Lower lobe of right lung (tissue), 2 donors: ENCODE results near the gene KRTAP22-2. TPM values are rescaled to one million over a fixed set of nuclear protein-coding genes. Genes with fewer than 3 reads are reported as not detected.

Experiments
- ATAC-seq, 2 donors: fragments of 200-7000 bp; cut with Tn5 transposase; one replicate each; pipeline ENCODE4 v1.9.1; 2020 to 2022; ENCODE audit warnings: mild to moderate bottlenecking in 2 of 2, moderate library complexity in 2 of 2
- DNase-seq: peaks from one replicate; pipeline ENCODE4 v3.0.0-alpha.2; 2020
- H3K27ac ChIP-seq: fragments of 200-600 bp; one replicate; pipeline ENCODE4 v1.8.0; 2022
- H3K27me3 ChIP-seq: fragments of 200-600 bp; one replicate; pipeline ENCODE4 v1.8.0; 2022; ENCODE audit warnings: low read depth
- H3K36me3 ChIP-seq: fragments of 200-600 bp; one replicate; pipeline ENCODE4 v1.8.0; 2022; ENCODE audit warnings: mild to moderate bottlenecking
- H3K4me1 ChIP-seq: fragments of 200-600 bp; one replicate; pipeline ENCODE4 v1.8.0; 2022
- H3K4me3 ChIP-seq: fragments of 200-600 bp; one replicate; pipeline ENCODE4 v1.8.0; 2022; ENCODE audit warnings: mild to moderate bottlenecking
- H3K9me3 ChIP-seq: fragments of 200-600 bp; one replicate; pipeline ENCODE4 v1.8.0; 2022
- intact Hi-C: fragments of 100-400 bp; cut with DNase I; formaldehyde crosslinking; loops from one replicate; pipeline ENCODE4 v1.11.0; 2022
- total RNA-seq: library from RNA; stranded (reverse); fragmentation: NEBNext Ultra II Directional; extraction: Animal tissue kit (Norgen Biotek cat#: 25700); gene quantifications from one replicate; pipeline ENCODE4 v1.2.1, GENCODE V29; 2021
- TF ChIP-seq, protein P1 (sequence below): fragments of 200-600 bp; IDR thresholded peaks from one replicate; pipeline ENCODE4 v1.8.0; 2022; ENCODE audit warnings: antibody characterized with exemption, mild to moderate bottlenecking
- donor health status: DM: no; HTN: yes; CAD: no; lungs with severe emphysema.

Gene KRTAP22-2
- total RNA-seq, 1 donor from 2014 or later, result not detected

DNA sequence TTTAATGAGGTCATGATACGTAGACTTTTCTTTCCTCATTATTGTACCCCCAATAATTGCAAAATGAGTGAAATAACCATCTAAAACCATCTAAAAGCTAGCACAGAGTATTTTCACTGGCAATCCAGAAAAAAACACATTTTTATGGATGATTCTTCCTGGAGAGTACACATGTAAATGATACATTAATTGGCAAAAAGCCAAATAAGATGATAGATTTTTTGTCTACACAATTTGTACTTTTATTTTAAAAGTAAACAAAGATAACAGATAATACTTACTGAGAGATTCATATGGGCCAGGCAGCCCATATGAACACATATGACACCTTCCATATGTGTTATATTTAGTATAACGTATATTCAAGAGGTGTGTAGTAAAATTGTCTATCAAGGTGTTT lies 26.6 kb downstream of the KRTAP22-2 start:
- intact Hi-C loops, result no loop called here
- H3K4me1 ChIP-seq, result no peaks in the 10 kb centered on the region
- H3K27me3 ChIP-seq, result no peaks in the 10 kb centered on the region
- DNase-seq, result no peak
- H3K36me3 ChIP-seq, result no peaks in the 10 kb centered on the region
- ATAC-seq, result no peak
- H3K27ac ChIP-seq, result no peak overlapping the region
- TF ChIP-seq, protein P1, sequence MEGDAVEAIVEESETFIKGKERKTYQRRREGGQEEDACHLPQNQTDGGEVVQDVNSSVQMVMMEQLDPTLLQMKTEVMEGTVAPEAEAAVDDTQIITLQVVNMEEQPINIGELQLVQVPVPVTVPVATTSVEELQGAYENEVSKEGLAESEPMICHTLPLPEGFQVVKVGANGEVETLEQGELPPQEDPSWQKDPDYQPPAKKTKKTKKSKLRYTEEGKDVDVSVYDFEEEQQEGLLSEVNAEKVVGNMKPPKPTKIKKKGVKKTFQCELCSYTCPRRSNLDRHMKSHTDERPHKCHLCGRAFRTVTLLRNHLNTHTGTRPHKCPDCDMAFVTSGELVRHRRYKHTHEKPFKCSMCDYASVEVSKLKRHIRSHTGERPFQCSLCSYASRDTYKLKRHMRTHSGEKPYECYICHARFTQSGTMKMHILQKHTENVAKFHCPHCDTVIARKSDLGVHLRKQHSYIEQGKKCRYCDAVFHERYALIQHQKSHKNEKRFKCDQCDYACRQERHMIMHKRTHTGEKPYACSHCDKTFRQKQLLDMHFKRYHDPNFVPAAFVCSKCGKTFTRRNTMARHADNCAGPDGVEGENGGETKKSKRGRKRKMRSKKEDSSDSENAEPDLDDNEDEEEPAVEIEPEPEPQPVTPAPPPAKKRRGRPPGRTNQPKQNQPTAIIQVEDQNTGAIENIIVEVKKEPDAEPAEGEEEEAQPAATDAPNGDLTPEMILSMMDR, result no peak
- no peak overlapping the region for H3K4me3 ChIP-seq
- H3K9me3 ChIP-seq, result no peaks in the 10 kb centered on the region

DNA sequence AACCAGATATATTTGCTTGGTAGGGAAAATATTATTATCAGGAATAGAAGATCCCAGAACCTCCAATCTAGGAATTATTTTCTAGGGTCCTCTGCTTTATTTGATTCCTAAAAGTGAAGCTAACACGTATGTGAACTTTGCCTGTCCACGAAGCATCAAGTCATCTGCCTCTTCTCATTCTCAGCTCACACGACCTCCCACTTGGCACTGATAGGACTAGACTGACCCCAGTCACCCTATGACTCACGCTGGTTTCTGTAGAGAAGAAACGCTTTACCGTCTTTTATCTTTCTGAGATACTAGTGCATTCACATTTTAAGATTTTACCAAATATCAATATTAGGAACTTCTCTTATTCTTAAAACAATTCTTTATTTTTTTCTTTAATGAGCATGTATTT lies 27.1 kb downstream of the KRTAP22-2 start:
- no peaks in the 10 kb centered on the region for H3K27me3 ChIP-seq
- DNase-seq (no peak), ATAC-seq (no peak)
- no peaks in the 10 kb centered on the region for H3K36me3 ChIP-seq
- no peaks in the 10 kb centered on the region for H3K9me3 ChIP-seq
- no peaks in the 10 kb centered on the region for H3K4me1 ChIP-seq
- no peak overlapping the region for H3K4me3 ChIP-seq
- TF ChIP-seq, protein P1, result no peak
- intact Hi-C loops, result no loop called here
- no peak overlapping the region for H3K27ac ChIP-seq

- intact Hi-C loops, result no loop called here
- no peak for ATAC-seq
- no peaks in the 10 kb centered on the region for H3K4me1 ChIP-seq
- TF ChIP-seq, protein P1, result no peak
- no peak for DNase-seq
- no peaks in the 10 kb centered on the region for H3K27me3 ChIP-seq
- H3K9me3 ChIP-seq, result no peaks in the 10 kb centered on the region
- H3K27ac ChIP-seq, result no peak overlapping the region
- H3K4me3 ChIP-seq, result no peak overlapping the region
- no peaks in the 10 kb centered on the region for H3K36me3 ChIP-seq
Observed at GRCh38 chr21:30561957-30562356, 28.2 kb downstream of the KRTAP22-2 start.

GRCh38 chr21:30561264-30561895 lies 28.8 kb downstream of the KRTAP22-2 start, which contains the start of gene KRTAP19-7:
KRTAP19-7 (minus strand) TSS chr21:30561314; CDS start chr21:30561289, 25 bp downstream.
- DNase-seq (no peak), ATAC-seq (no peak)
- H3K9me3 ChIP-seq, result no peaks in the 10 kb centered on the region
- intact Hi-C loops, result no loop called here
- no peaks in the 10 kb centered on the region for H3K36me3 ChIP-seq
- no peak within 1 kb of the TSS for H3K4me3 ChIP-seq
- no peaks in the 10 kb centered on the region for H3K4me1 ChIP-seq
- no peak within 1 kb of the TSS for H3K27ac ChIP-seq
- TF ChIP-seq, protein P1, result no peak
- H3K27me3 ChIP-seq, result no peaks in the 10 kb centered on the region

DNA sequence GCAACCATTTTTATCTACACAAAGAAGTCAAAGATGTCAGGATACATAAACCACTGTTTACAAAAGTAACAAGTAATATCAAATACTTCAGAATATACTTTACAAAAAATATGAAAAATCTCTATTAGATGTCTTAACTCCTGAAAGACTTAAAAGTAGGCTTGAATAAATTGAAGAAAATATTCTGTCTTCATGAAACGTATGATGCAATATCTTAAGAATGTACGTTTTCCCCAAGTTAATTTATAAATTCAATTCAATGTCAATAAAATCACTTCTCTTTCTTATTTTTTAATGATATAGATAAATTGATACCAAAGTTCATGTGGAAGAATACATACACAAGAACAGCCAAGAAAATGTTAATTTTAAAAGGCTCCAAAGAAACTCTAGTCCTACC lies 35.1 kb downstream of the KRTAP22-2 start:
- intact Hi-C loops, result no loop called here
- Histone ChIP-seq H3K4me1 (no peaks in the 10 kb centered on the region), H3K36me3 (no peaks in the 10 kb centered on the region), H3K9me3 (no peaks in the 10 kb centered on the region), H3K4me3 (no peak overlapping the region), H3K27me3 (no peaks in the 10 kb centered on the region), H3K27ac (no peak overlapping the region)
- DNase-seq (no peak), ATAC-seq (no peak)
- TF ChIP-seq, protein P1, result no peak
